Left lung (tissue), 10 donors: ENCODE data around the gene KRTAP9-1. TPM values are rescaled to one million over a fixed set of nuclear protein-coding genes. Genes with fewer than 3 reads are reported as not detected.
A peak's percentile ranks its signal among the peaks of the same experiment; 100 is the strongest.

ENCODE experiments used
- ATAC-seq: fragments of 200-7000 bp; cut with Tn5 transposase; one replicate; pipeline ENCODE4 v1.9.1; 2020; ENCODE audit warnings: moderate library complexity
- DNase-seq, 4 donors: peaks; one replicate each; pipeline ENCODE4 v3.0.0-alpha.2; 2013 to 2020
- H3K27ac ChIP-seq, 2 donors: fragments of 200-600 bp; sonication (generic) in 1 of 2; one replicate each; pipeline versions ENCODE4 v1.5.0 to v1.8.0; 2020 to 2021
- H3K27me3 ChIP-seq, 2 donors: fragments of 200-600 bp; sonication (generic) in 1 of 2; one replicate each; pipeline versions ENCODE4 v1.5.0 to v1.8.0; 2020 to 2021
- H3K36me3 ChIP-seq, 2 donors: fragments of 200-600 bp; sonication (generic) in 1 of 2; one replicate each; pipeline versions ENCODE4 v1.5.0 to v1.8.0; 2020 to 2021
- H3K4me1 ChIP-seq, 2 donors: fragments of 200-600 bp; one replicate each; pipeline ENCODE4 v1.8.0; 2021
- H3K4me3 ChIP-seq, 2 donors: fragments of 200-600 bp; sonication (generic) in 1 of 2; one replicate each; pipeline versions ENCODE4 v1.5.0 to v1.8.0; 2020 to 2021; ENCODE audit warnings: mild to moderate bottlenecking in 1 of 2
- H3K9me3 ChIP-seq, 2 donors: fragments of 200-600 bp; sonication (generic) in 1 of 2; one replicate each; pipeline versions ENCODE4 v1.5.0 to v1.8.0; 2020 to 2021
- CTCF ChIP-seq, 2 donors: fragments of 200-600 bp; sonication (generic) in 1 of 2; IDR thresholded peaks; one replicate each; pipeline versions ENCODE4 v1.5.0 to v1.8.0; 2021; ENCODE audit warnings: antibody characterized with exemption in 2 of 2
- intact Hi-C, 2 donors: fragments of 100-400 bp; cut with DNase I; formaldehyde crosslinking; loops; one replicate each; pipeline versions ENCODE4 v1.11.2 to v1.14.2; 2022
- polyA plus RNA-seq, 6 donors: library from polyadenylated mRNA; unstranded; fragments of 120-200 nt; gene quantifications; one replicate each; pipeline ENCODE4 v1.2.1, GENCODE V29; 2013; ENCODE audit not compliant: insufficient read length in 6 of 6
- total RNA-seq, 2 donors: library from RNA; stranded (reverse); fragmentation: NEBNext Ultra II Directional; extraction: Animal tissue kit (Norgen Biotek cat#: 25700); gene quantifications; one replicate each; pipeline ENCODE4 v1.2.1, GENCODE V29; 2021
- donor health status: DM: no; HTN: yes; CAD: no.
- donor health status: DM: no; HTN: no; CAD: no.

Gene KRTAP9-1
- total and polyA plus RNA-seq, 8 donors: not detected

GRCh38 chr17:41184480-41184961, 5.2 kb upstream of the KRTAP9-1 start, which contains the start of gene KRTAP4-1:
Gene KRTAP4-1, minus strand, starts transcription at chr17:41184911. Its CDS starts 57 bp downstream, at chr17:41184854.
- DNase-seq: peak in 1 of 4 donors; percentile 54
- Histone ChIP-seq H3K36me3 (no peaks in the 10 kb centered on the region), H3K9me3 (no peaks in the 10 kb centered on the region), H3K27me3 (peaks cover 0 to 9% of the 10 kb centered on the region in 2 donors), H3K4me3 (no peak within 1 kb of the TSS), H3K27ac (no peak within 1 kb of the TSS), H3K4me1 (no peaks in the 10 kb centered on the region)
- TF ChIP-seq CTCF (IDR thresholded peaks at IDR 0.05): no peak
- intact Hi-C loops: no loop called here
- ATAC-seq: no peak

- DNase-seq (no peak), ATAC-seq (no peak)
- Histone ChIP-seq H3K27ac (no peak overlapping the region), H3K9me3 (no peaks in the 10 kb centered on the region), H3K4me1 (no peaks in the 10 kb centered on the region), H3K4me3 (no peak overlapping the region), H3K36me3 (no peaks in the 10 kb centered on the region), H3K27me3 (peaks cover 0 to 13% of the 10 kb centered on the region in 2 donors)
- TF ChIP-seq CTCF (IDR thresholded peaks at IDR 0.05): no peak
- intact Hi-C loops: no loop called here
These were observed 4.7 kb upstream of the KRTAP9-1 start for GRCh38 chr17:41185001-41185400.

GRCh38 chr17:41186872-41187271, 2.8 kb upstream of the KRTAP9-1 start:
- intact Hi-C loops: no loop called here
- ATAC-seq (no peak), DNase-seq (peak in 1 of 4 donors; percentile 43)
- Histone ChIP-seq H3K9me3 (no peaks in the 10 kb centered on the region), H3K36me3 (no peaks in the 10 kb centered on the region), H3K27ac (no peak overlapping the region), H3K27me3 (peaks cover 0 to 18% of the 10 kb centered on the region in 2 donors), H3K4me3 (no peak overlapping the region), H3K4me1 (no peaks in the 10 kb centered on the region)
- no peak for TF ChIP-seq CTCF (IDR thresholded peaks at IDR 0.05)

- no peak for ATAC-seq
- H3K27ac ChIP-seq: no peak overlapping the region
These were observed 641 bp downstream of the KRTAP9-1 start for GRCh38 chr17:41190328-41190727.

GRCh38 chr17:41196068-41196467, 6.4 kb downstream of the KRTAP9-1 start:
- H3K4me1 ChIP-seq: no peaks in the 10 kb centered on the region

More at GRCh38 chr17:41190328-41190727, 641 bp downstream of the KRTAP9-1 start:
- H3K4me1 ChIP-seq: no peaks in the 10 kb centered on the region
- DNase-seq: no peak
- H3K27me3 ChIP-seq: peaks cover 0 to 18% of the 10 kb centered on the region in 2 donors
- H3K4me3 ChIP-seq: no peak overlapping the region
- intact Hi-C loops: no loop called here
- H3K36me3 ChIP-seq: no peaks in the 10 kb centered on the region
- no peak for TF ChIP-seq CTCF (IDR thresholded peaks at IDR 0.05)
- H3K9me3 ChIP-seq: no peaks in the 10 kb centered on the region

More at GRCh38 chr17:41196068-41196467, 6.4 kb downstream of the KRTAP9-1 start:
- Histone ChIP-seq H3K4me3 (no peak overlapping the region), H3K36me3 (no peaks in the 10 kb centered on the region), H3K27me3 (no peaks in the 10 kb centered on the region), H3K27ac (no peak overlapping the region), H3K9me3 (peaks cover 0 to 5% of the 10 kb centered on the region in 2 donors)
- TF ChIP-seq CTCF (IDR thresholded peaks at IDR 0.05): no peak
- DNase-seq (no peak), ATAC-seq (no peak)
- intact Hi-C loops: no loop called here
